Measurements from ENCODE around the gene NELL1. TPM values are rescaled to one million over a fixed set of nuclear protein-coding genes. Genes with fewer than 3 reads are reported as not detected.

The NELL1 gene
- total RNA-seq, 1 experiment from 2014 or later: not detected

GRCh38 chr11:21489416-21490115 lies 820.2 kb downstream of the NELL1 start:
- intact Hi-C loops (cut with micrococcal nuclease): no loop called here
- no TSS peak for BruUV-seq (replicated peaks)
- Histone ChIP-seq H3K27me3 (ENCODE audit: low read length) (no peaks in the 10 kb centered on the region), H3K9me2 (replicated peaks; ENCODE audit: low read length) (no peaks in the 10 kb centered on the region), H3K9ac (ENCODE audit: low read length) (no peak overlapping the region), H2AFZ (ENCODE audit: low read length) (no peak overlapping the region), H3K9me3 (ENCODE audit: low read length) (no peaks in the 10 kb centered on the region), H3K4me2 (ENCODE audit: low read length) (no peak overlapping the region), H3K4me3 (ENCODE audit: low read length) (no peak overlapping the region), H4K20me1 (ENCODE audit: low read length) (no peaks in the 10 kb centered on the region), H3K27ac (ENCODE audit: low read length) (no peak overlapping the region), H3K36me3 (ENCODE audit: low read depth, low read length) (no peaks in the 10 kb centered on the region), H3K4me1 (ENCODE audit: insufficient read depth, low read length) (no peaks in the 10 kb centered on the region), H3K79me2 (ENCODE audit: low read length) (no peaks in the 10 kb centered on the region), H3F3A (ENCODE audit: low read length, unreplicated experiment) (no peaks in the 10 kb centered on the region)
- POLR2A ChIA-PET (ENCODE audit: unreplicated experiment): no interaction called here
- CTCF ChIA-PET: no interaction called here
- DNase-seq: no peak
- no peak for ATAC-seq
- TF ChIP-seq EZH2 (IDR thresholded peaks at IDR 0.05; ENCODE audit: low read length, unreplicated experiment) (no peak), EZH2phosphoT487 (IDR thresholded peaks at IDR 0.05; ENCODE audit: borderline replicate concordance, low read length) (no peak)
- TF ChIP-seq, protein P1, sequence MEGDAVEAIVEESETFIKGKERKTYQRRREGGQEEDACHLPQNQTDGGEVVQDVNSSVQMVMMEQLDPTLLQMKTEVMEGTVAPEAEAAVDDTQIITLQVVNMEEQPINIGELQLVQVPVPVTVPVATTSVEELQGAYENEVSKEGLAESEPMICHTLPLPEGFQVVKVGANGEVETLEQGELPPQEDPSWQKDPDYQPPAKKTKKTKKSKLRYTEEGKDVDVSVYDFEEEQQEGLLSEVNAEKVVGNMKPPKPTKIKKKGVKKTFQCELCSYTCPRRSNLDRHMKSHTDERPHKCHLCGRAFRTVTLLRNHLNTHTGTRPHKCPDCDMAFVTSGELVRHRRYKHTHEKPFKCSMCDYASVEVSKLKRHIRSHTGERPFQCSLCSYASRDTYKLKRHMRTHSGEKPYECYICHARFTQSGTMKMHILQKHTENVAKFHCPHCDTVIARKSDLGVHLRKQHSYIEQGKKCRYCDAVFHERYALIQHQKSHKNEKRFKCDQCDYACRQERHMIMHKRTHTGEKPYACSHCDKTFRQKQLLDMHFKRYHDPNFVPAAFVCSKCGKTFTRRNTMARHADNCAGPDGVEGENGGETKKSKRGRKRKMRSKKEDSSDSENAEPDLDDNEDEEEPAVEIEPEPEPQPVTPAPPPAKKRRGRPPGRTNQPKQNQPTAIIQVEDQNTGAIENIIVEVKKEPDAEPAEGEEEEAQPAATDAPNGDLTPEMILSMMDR (conservative IDR thresholded peaks at IDR 0.05; ENCODE audit: low read depth, low read length): no peak

- H3K27me3 ChIP-seq (ENCODE audit: low read length): no peaks in the 10 kb centered on the region
- H3F3A ChIP-seq (ENCODE audit: low read length, unreplicated experiment): no peaks in the 10 kb centered on the region
- POLR2A ChIA-PET (ENCODE audit: unreplicated experiment): no interaction called here
- BruUV-seq (replicated peaks): no TSS peak
- H3K27ac ChIP-seq (ENCODE audit: low read length): no peak overlapping the region
- intact Hi-C loops (cut with micrococcal nuclease): no loop called here
- no peaks in the 10 kb centered on the region for H3K36me3 ChIP-seq (ENCODE audit: low read depth, low read length)
- H3K9me3 ChIP-seq (ENCODE audit: low read length): no peaks in the 10 kb centered on the region
- DNase-seq: no peak
- no peak overlapping the region for H3K4me2 ChIP-seq (ENCODE audit: low read length)
- H2AFZ ChIP-seq (ENCODE audit: low read length): no peak overlapping the region
- CTCF ChIA-PET: no interaction called here
- ATAC-seq: no peak
- no peaks in the 10 kb centered on the region for H3K79me2 ChIP-seq (ENCODE audit: low read length)
- H4K20me1 ChIP-seq (ENCODE audit: low read length): no peaks in the 10 kb centered on the region
- H3K4me3 ChIP-seq (ENCODE audit: low read length): no peak overlapping the region
- TF ChIP-seq, protein P1 (conservative IDR thresholded peaks at IDR 0.05; ENCODE audit: low read depth, low read length): no peak
- TF ChIP-seq EZH2 (IDR thresholded peaks at IDR 0.05; ENCODE audit: low read length, unreplicated experiment): no peak
- H3K9me2 ChIP-seq (replicated peaks; ENCODE audit: low read length): no peaks in the 10 kb centered on the region
- H3K9ac ChIP-seq (ENCODE audit: low read length): no peak overlapping the region
- no peaks in the 10 kb centered on the region for H3K4me1 ChIP-seq (ENCODE audit: insufficient read depth, low read length)
Observed at GRCh38 chr11:21492931-21493330, 823.5 kb downstream of the NELL1 start.

DNA sequence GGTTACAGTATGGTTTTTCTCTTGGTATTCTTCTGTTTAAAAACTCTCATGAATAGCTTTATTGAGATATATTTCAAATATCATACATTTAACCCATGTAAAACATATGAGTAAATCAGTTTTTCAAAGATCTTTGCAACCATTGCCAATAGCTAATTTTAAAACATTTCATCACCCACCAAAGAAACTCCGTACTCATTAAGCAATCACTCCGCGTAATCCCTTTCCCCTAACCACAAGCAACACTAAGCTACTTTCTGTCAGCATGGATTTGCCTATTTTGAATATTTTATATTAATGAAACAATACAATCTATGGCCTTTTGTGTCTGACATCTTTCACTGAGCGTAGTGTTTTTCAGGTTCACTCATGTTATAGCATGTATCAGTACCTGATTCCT lies 825.6 kb downstream of the NELL1 start:
- H3K4me3 ChIP-seq (ENCODE audit: low read length): no peak overlapping the region
- no peak overlapping the region for H3K27ac ChIP-seq (ENCODE audit: low read length)
- no peak overlapping the region for H3K4me2 ChIP-seq (ENCODE audit: low read length)
- no peaks in the 10 kb centered on the region for H3K79me2 ChIP-seq (ENCODE audit: low read length)
- intact Hi-C loops (cut with micrococcal nuclease): no loop called here
- no peaks in the 10 kb centered on the region for H3F3A ChIP-seq (ENCODE audit: low read length, unreplicated experiment)
- H3K36me3 ChIP-seq (ENCODE audit: low read depth, low read length): no peaks in the 10 kb centered on the region
- H3K9me2 ChIP-seq (replicated peaks; ENCODE audit: low read length): no peaks in the 10 kb centered on the region
- POLR2A ChIA-PET (ENCODE audit: unreplicated experiment): no interaction called here
- H3K9me3 ChIP-seq (ENCODE audit: low read length): no peaks in the 10 kb centered on the region
- H2AFZ ChIP-seq (ENCODE audit: low read length): no peak overlapping the region
- no peak overlapping the region for H3K9ac ChIP-seq (ENCODE audit: low read length)
- no peaks in the 10 kb centered on the region for H3K4me1 ChIP-seq (ENCODE audit: insufficient read depth, low read length)
- ATAC-seq: no peak
- CTCF ChIA-PET: no interaction called here
- no peaks in the 10 kb centered on the region for H4K20me1 ChIP-seq (ENCODE audit: low read length)
- no peaks in the 10 kb centered on the region for H3K27me3 ChIP-seq (ENCODE audit: low read length)
- TF ChIP-seq, protein P1 (conservative IDR thresholded peaks at IDR 0.05; ENCODE audit: low read depth, low read length): no peak
- TF ChIP-seq EZH2 (IDR thresholded peaks at IDR 0.05; ENCODE audit: low read length, unreplicated experiment) (no peak), EZH2phosphoT487 (IDR thresholded peaks at IDR 0.05; ENCODE audit: borderline replicate concordance, low read length) (no peak)
- no TSS peak for BruUV-seq (replicated peaks)
- DNase-seq: no peak
